ENCODE measurements around the gene DGKG.

- TF ChIP-seq, protein P1, sequence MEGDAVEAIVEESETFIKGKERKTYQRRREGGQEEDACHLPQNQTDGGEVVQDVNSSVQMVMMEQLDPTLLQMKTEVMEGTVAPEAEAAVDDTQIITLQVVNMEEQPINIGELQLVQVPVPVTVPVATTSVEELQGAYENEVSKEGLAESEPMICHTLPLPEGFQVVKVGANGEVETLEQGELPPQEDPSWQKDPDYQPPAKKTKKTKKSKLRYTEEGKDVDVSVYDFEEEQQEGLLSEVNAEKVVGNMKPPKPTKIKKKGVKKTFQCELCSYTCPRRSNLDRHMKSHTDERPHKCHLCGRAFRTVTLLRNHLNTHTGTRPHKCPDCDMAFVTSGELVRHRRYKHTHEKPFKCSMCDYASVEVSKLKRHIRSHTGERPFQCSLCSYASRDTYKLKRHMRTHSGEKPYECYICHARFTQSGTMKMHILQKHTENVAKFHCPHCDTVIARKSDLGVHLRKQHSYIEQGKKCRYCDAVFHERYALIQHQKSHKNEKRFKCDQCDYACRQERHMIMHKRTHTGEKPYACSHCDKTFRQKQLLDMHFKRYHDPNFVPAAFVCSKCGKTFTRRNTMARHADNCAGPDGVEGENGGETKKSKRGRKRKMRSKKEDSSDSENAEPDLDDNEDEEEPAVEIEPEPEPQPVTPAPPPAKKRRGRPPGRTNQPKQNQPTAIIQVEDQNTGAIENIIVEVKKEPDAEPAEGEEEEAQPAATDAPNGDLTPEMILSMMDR (optimal IDR thresholded peaks at IDR 0.05 in 1 of 3, IDR thresholded peaks at IDR 0.05 in 1 of 3, conservative IDR thresholded peaks at IDR 0.05 in 1 of 3; ENCODE audit: extremely low read depth in 1 of 3, insufficient read depth in 2 of 3, low read length in 3 of 3), result no peak
- no peak for TF ChIP-seq EZH2 (IDR thresholded peaks at IDR 0.05; ENCODE audit: low read length)
Measured at GRCh38 chr3:186166036-186166435, 196.0 kb downstream of the DGKG start.

Measured in keratinocyte (primary cell).